Measurements from ENCODE around the gene C6orf118.

The C6orf118 gene

GRCh38 chr6:165321555-165322145, 12.2 kb upstream of the C6orf118 start:
- Histone ChIP-seq H3K9me3 (ENCODE audit: control insufficient read depth, low read length) (peaks cover 30% of the 10 kb centered on the region), H3K4ac (ENCODE audit: low read depth in 1 of 2, low read length in 2 of 2) (no peak overlapping the region), H3K4me1 (ENCODE audit: control insufficient read depth, insufficient read depth, low read depth, low read length) (no peaks in the 10 kb centered on the region), H3K18ac (ENCODE audit: low read depth in 1 of 2, low read length in 2 of 2) (no peak overlapping the region), H4K8ac (ENCODE audit: low read length) (no peak overlapping the region), H2BK120ac (ENCODE audit: low read depth, low read length) (no peak overlapping the region), H2BK12ac (ENCODE audit: low read length in 2 of 2) (no peak overlapping the region), H2BK15ac (ENCODE audit: low read depth, poor library complexity, severe bottlenecking) (no peak overlapping the region), H2BK5ac (ENCODE audit: low read depth, low read length, poor library complexity, severe bottlenecking) (no peak overlapping the region), H3K27me3 (ENCODE audit: control insufficient read depth in 1 of 2, insufficient read depth in 1 of 2, low read length in 2 of 2) (peaks cover 0 to 3% of the 10 kb centered on the region in 2 experiments), H3K4me2 (ENCODE audit: low read length, poor library complexity, severe bottlenecking) (no peak overlapping the region), H3K23ac (ENCODE audit: low read length in 2 of 2) (no peak overlapping the region), H3K4me3 (ENCODE audit: insufficient read depth in 1 of 2, low read depth in 1 of 2, low read length in 2 of 2) (no peak overlapping the region), H3K36me3 (ENCODE audit: control insufficient read depth in 1 of 2, insufficient read depth in 2 of 2, low read depth in 1 of 2, low read length in 2 of 2) (no peaks in the 10 kb centered on the region), H3K9ac (ENCODE audit: low read length) (no peak overlapping the region), H4K91ac (ENCODE audit: low read length) (no peak overlapping the region), H2AK5ac (ENCODE audit: low read length, severe bottlenecking) (no peak overlapping the region), H3K27ac (ENCODE audit: low read length, poor library complexity, severe bottlenecking) (no peak overlapping the region), H3K79me1 (replicated peaks; ENCODE audit: low read length, poor library complexity, severe bottlenecking) (no peaks in the 10 kb centered on the region), H2AFZ (ENCODE audit: low read depth, low read length) (no peak overlapping the region), H3K14ac (ENCODE audit: low read length in 2 of 2) (no peak overlapping the region)
- WGBS, result 82% methylated on average over 1 of the region's 1 CpG
- DNase-seq, result no peak

DNA sequence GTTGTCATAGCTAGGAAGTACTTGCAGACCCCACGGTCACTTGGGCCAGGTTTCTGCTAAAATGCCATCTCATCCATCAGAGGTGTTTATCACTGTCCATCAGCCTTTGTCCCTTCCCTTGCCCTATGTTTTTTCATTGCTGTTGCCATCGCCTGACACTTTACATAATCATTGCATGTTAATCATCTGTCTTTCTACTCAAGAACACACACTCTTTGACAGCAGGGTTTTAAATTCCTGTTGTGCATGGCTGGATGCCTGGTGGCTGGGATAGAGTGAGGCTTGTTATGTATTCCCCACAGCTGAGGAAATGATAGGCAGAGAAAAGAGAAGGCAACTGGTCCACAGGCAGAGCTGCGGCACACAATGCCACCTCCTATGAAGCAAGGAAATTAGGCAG, 11.7 kb upstream of the C6orf118 start:
- no peak overlapping the region for H3K4me2 ChIP-seq (ENCODE audit: low read length, poor library complexity, severe bottlenecking)
- no peaks in the 10 kb centered on the region for H3K79me1 ChIP-seq (replicated peaks; ENCODE audit: low read length, poor library complexity, severe bottlenecking)
- H3K4me3 ChIP-seq (ENCODE audit: insufficient read depth in 1 of 2, low read depth in 1 of 2, low read length in 2 of 2), result no peak overlapping the region
- 82% methylated on average over 3 of the region's 3 CpGs for WGBS
- no peak overlapping the region for H3K23ac ChIP-seq (ENCODE audit: low read length in 2 of 2)
- no peak overlapping the region for H3K27ac ChIP-seq (ENCODE audit: low read length, poor library complexity, severe bottlenecking)
- H3K9me3 ChIP-seq (ENCODE audit: control insufficient read depth, low read length), result peaks cover 30% of the 10 kb centered on the region
- H4K91ac ChIP-seq (ENCODE audit: low read length), result no peak overlapping the region
- H3K4ac ChIP-seq (ENCODE audit: low read depth in 1 of 2, low read length in 2 of 2), result no peak overlapping the region
- no peak overlapping the region for H2AK5ac ChIP-seq (ENCODE audit: low read length, severe bottlenecking)
- H2BK12ac ChIP-seq (ENCODE audit: low read length in 2 of 2), result no peak overlapping the region
- H3K14ac ChIP-seq (ENCODE audit: low read length in 2 of 2), result no peak overlapping the region
- no peak for DNase-seq
- H2BK5ac ChIP-seq (ENCODE audit: low read depth, low read length, poor library complexity, severe bottlenecking), result no peak overlapping the region
- no peak overlapping the region for H2AFZ ChIP-seq (ENCODE audit: low read depth, low read length)
- no peak overlapping the region for H3K18ac ChIP-seq (ENCODE audit: low read depth in 1 of 2, low read length in 2 of 2)
- no peak overlapping the region for H4K8ac ChIP-seq (ENCODE audit: low read length)
- H3K9ac ChIP-seq (ENCODE audit: low read length), result no peak overlapping the region
- H3K27me3 ChIP-seq (ENCODE audit: control insufficient read depth in 1 of 2, insufficient read depth in 1 of 2, low read length in 2 of 2), result peaks cover 0 to 3% of the 10 kb centered on the region in 2 experiments
- no peaks in the 10 kb centered on the region for H3K36me3 ChIP-seq (ENCODE audit: control insufficient read depth in 1 of 2, insufficient read depth in 2 of 2, low read depth in 1 of 2, low read length in 2 of 2)
- no peaks in the 10 kb centered on the region for H3K4me1 ChIP-seq (ENCODE audit: control insufficient read depth, insufficient read depth, low read depth, low read length)
- H2BK15ac ChIP-seq (ENCODE audit: low read depth, poor library complexity, severe bottlenecking), result no peak overlapping the region
- H2BK120ac ChIP-seq (ENCODE audit: low read depth, low read length), result no peak overlapping the region

GRCh38 chr6:165317723-165318122, 8.3 kb upstream of the C6orf118 start:
- Histone ChIP-seq H2BK12ac (ENCODE audit: low read length in 2 of 2) (no peak overlapping the region), H3K36me3 (ENCODE audit: control insufficient read depth in 1 of 2, insufficient read depth in 2 of 2, low read depth in 1 of 2, low read length in 2 of 2) (no peaks in the 10 kb centered on the region), H4K91ac (ENCODE audit: low read length) (no peak overlapping the region), H3K79me1 (replicated peaks; ENCODE audit: low read length, poor library complexity, severe bottlenecking) (no peaks in the 10 kb centered on the region), H3K4ac (ENCODE audit: low read depth in 1 of 2, low read length in 2 of 2) (no peak overlapping the region), H3K4me3 (ENCODE audit: insufficient read depth in 1 of 2, low read depth in 1 of 2, low read length in 2 of 2) (no peak overlapping the region), H3K27ac (ENCODE audit: low read length, poor library complexity, severe bottlenecking) (no peak overlapping the region), H2BK15ac (ENCODE audit: low read depth, poor library complexity, severe bottlenecking) (no peak overlapping the region), H3K9me3 (ENCODE audit: control insufficient read depth, low read length) (peaks cover 25% of the 10 kb centered on the region), H2AFZ (ENCODE audit: low read depth, low read length) (no peak overlapping the region), H3K23ac (ENCODE audit: low read length in 2 of 2) (no peak overlapping the region), H3K9ac (ENCODE audit: low read length) (no peak overlapping the region), H2BK5ac (ENCODE audit: low read depth, low read length, poor library complexity, severe bottlenecking) (no peak overlapping the region), H3K4me1 (ENCODE audit: control insufficient read depth, insufficient read depth, low read depth, low read length) (no peaks in the 10 kb centered on the region), H3K14ac (ENCODE audit: low read length in 2 of 2) (no peak overlapping the region), H3K18ac (ENCODE audit: low read depth in 1 of 2, low read length in 2 of 2) (no peak overlapping the region), H3K27me3 (ENCODE audit: control insufficient read depth in 1 of 2, insufficient read depth in 1 of 2, low read length in 2 of 2) (peaks cover 0 to 3% of the 10 kb centered on the region in 2 experiments), H2BK120ac (ENCODE audit: low read depth, low read length) (no peak overlapping the region), H4K8ac (ENCODE audit: low read length) (no peak overlapping the region), H3K4me2 (ENCODE audit: low read length, poor library complexity, severe bottlenecking) (no peak overlapping the region), H2AK5ac (ENCODE audit: low read length, severe bottlenecking) (no peak overlapping the region)
- 87% methylated on average over 14 of the region's 14 CpGs for WGBS
- DNase-seq, result no peak

- Histone ChIP-seq H3K9ac (ENCODE audit: low read length) (no peak overlapping the region), H3K14ac (ENCODE audit: low read length in 2 of 2) (no peak overlapping the region), H2AFZ (ENCODE audit: low read depth, low read length) (no peak overlapping the region), H3K4me1 (ENCODE audit: control insufficient read depth, insufficient read depth, low read depth, low read length) (no peaks in the 10 kb centered on the region), H3K9me3 (ENCODE audit: control insufficient read depth, low read length) (peaks cover 4% of the 10 kb centered on the region), H4K91ac (ENCODE audit: low read length) (no peak overlapping the region), H3K36me3 (ENCODE audit: control insufficient read depth in 1 of 2, insufficient read depth in 2 of 2, low read depth in 1 of 2, low read length in 2 of 2) (no peaks in the 10 kb centered on the region), H2AK5ac (ENCODE audit: low read length, severe bottlenecking) (no peak overlapping the region), H3K27me3 (ENCODE audit: control insufficient read depth in 1 of 2, insufficient read depth in 1 of 2, low read length in 2 of 2) (peaks cover 6 to 7% of the 10 kb centered on the region in 2 experiments), H3K4ac (ENCODE audit: low read depth in 1 of 2, low read length in 2 of 2) (no peak overlapping the region), H3K4me2 (ENCODE audit: low read length, poor library complexity, severe bottlenecking) (no peak overlapping the region), H4K8ac (ENCODE audit: low read length) (no peak overlapping the region), H2BK15ac (ENCODE audit: low read depth, poor library complexity, severe bottlenecking) (no peak overlapping the region), H2BK5ac (ENCODE audit: low read depth, low read length, poor library complexity, severe bottlenecking) (no peak overlapping the region), H3K4me3 (ENCODE audit: insufficient read depth in 1 of 2, low read depth in 1 of 2, low read length in 2 of 2) (no peak overlapping the region), H3K23ac (ENCODE audit: low read length in 2 of 2) (no peak overlapping the region), H3K79me1 (replicated peaks; ENCODE audit: low read length, poor library complexity, severe bottlenecking) (no peaks in the 10 kb centered on the region), H3K27ac (ENCODE audit: low read length, poor library complexity, severe bottlenecking) (no peak overlapping the region), H3K18ac (ENCODE audit: low read depth in 1 of 2, low read length in 2 of 2) (no peak overlapping the region), H2BK120ac (ENCODE audit: low read depth, low read length) (no peak overlapping the region), H2BK12ac (ENCODE audit: low read length in 2 of 2) (no peak overlapping the region)
- DNase-seq, result no peak
- WGBS, result 87% methylated on average over 3 of the region's 3 CpGs
Measured at GRCh38 chr6:165306955-165307354, 2.5 kb downstream of the C6orf118 start.

Data from mesenchymal stem cell (in vitro differentiated cells and primary cell).